ENCODE results near the gene PTMS.

GRCh38 chr12:6729186-6729585 lies 37.0 kb upstream of the PTMS start:
- TF ChIP-seq POLR2A (IDR thresholded peaks at IDR 0.05; ENCODE audit: extremely low read depth, insufficient read length) = no peak
- no peak for TF ChIP-seq CTCF (IDR thresholded peaks at IDR 0.05; ENCODE audit: low read depth, low read length)

Measured in NB4 (cell line).